HepG2 (cell line): ENCODE measurements around the gene FRMD1. TPM values are rescaled to one million over a fixed set of nuclear protein-coding genes. Genes with fewer than 3 reads are reported as not detected.

Experiments used
- ATAC-seq: fragments of 200-7000 bp; cut with Tn5 transposase; 3 replicates; pipeline ENCODE4 v1.9.1; 2020; ENCODE audit warnings: mild to moderate bottlenecking, moderate library complexity
- BruUV-seq: library from RNA; stranded (reverse); fragments of 400-500 nt; replicated peaks from 2 replicates; lab custom pipeline; 2021; lab: Mats Ljungman, UMichigan
- CTCF ChIA-PET: fragments of 300-600 bp; formaldehyde crosslinking; extraction: SDS; loops from one replicate; lab custom pipeline; 2021; ENCODE audit warnings: low total read pairs, inconsistent platforms, low intra/inter-chr PET ratio; lab: Yijun Ruan, JAX
- POLR2A ChIA-PET: fragments of 350-600 bp; sonication (Branson Sonifier 250); formaldehyde crosslinking; loops from one replicate; lab custom pipeline; 2020; ENCODE audit warnings: antibody characterized with exemption, inconsistent platforms; lab: Yijun Ruan, JAX
- DNase-seq: peaks from one replicate; pipeline ENCODE4 v3.0.0-alpha.2; 2015; ENCODE audit warnings: low spot score
- FAIRE-seq: peaks from 3 replicates; lab custom pipeline; 2011; peaks lifted over from hg19 to GRCh38; lab: Jason Lieb, UNC
- H2AFZ ChIP-seq: one replicate; pipeline ENCODE4 v1.6.1; 2011; ENCODE audit warnings: low read length, inconsistent platforms
- H3K27ac ChIP-seq: fragments of 300-600 bp; 3 replicates; pipeline ENCODE4 v1.8.0; 2011; ENCODE audit warnings: mixed run types, mild to moderate bottlenecking, mixed read lengths, low read length, inconsistent platforms; ENCODE audit not compliant: insufficient read depth; ENCODE audit errors: extremely low read length
- H3K27me3 ChIP-seq, 2 experiments: fragments of 200-600 bp in 1 of 2; 2 replicates in 1 of 2; 3 replicates in 1 of 2; pipeline versions ENCODE4 v1.6.0 to v1.8.0; 2011; ENCODE audit warnings: low read length in 2 of 2, mild to moderate bottlenecking in 2 of 2, moderate library complexity in 2 of 2, inconsistent platforms in 1 of 2; ENCODE audit not compliant: insufficient read depth in 2 of 2, control insufficient read depth in 1 of 2
- H3K36me3 ChIP-seq, 2 experiments: fragments of 200-600 bp in 1 of 2; replicated peaks in 1 of 2; 2 replicates in 1 of 2; 3 replicates in 1 of 2; pipeline versions ENCODE4 v1.5.1 to v1.8.0; 2011; ENCODE audit warnings: low read length in 2 of 2, inconsistent platforms in 1 of 2; ENCODE audit not compliant: insufficient read depth in 2 of 2, control insufficient read depth in 1 of 2
- H3K4me1 ChIP-seq: 2 replicates; pipeline ENCODE4 v1.5.1; 2012; ENCODE audit warnings: low read length, inconsistent platforms; ENCODE audit not compliant: insufficient read depth
- H3K4me2 ChIP-seq: 2 replicates; pipeline ENCODE4 v1.6.0; 2011; ENCODE audit warnings: low read depth, low read length, inconsistent platforms
- H3K4me3 ChIP-seq, 3 experiments: fragments of 200-600 bp in 1 of 3; sonication (generic), shearing (Covaris generic) in 1 of 3; replicated peaks in 1 of 3; 2 replicates each; pipeline ENCODE4 v1.5.1; 2011 to 2016; ENCODE audit warnings: low read length in 3 of 3, inconsistent platforms in 2 of 3, low read depth in 2 of 3, mild to moderate bottlenecking in 2 of 3, control low read depth in 1 of 3, mixed read lengths in 1 of 3; ENCODE audit not compliant: insufficient read depth in 1 of 3
- H3K79me2 ChIP-seq: one replicate; pipeline ENCODE4 v1.6.1; 2011; ENCODE audit warnings: low read length, inconsistent platforms; ENCODE audit not compliant: insufficient read depth
- H3K9ac ChIP-seq: 2 replicates; pipeline ENCODE4 v1.6.0; 2011; ENCODE audit warnings: mild to moderate bottlenecking, low read depth, low read length, inconsistent platforms; ENCODE audit not compliant: insufficient read depth
- H3K9me3 ChIP-seq: 2 replicates; pipeline ENCODE4 v1.5.1; 2012; ENCODE audit warnings: mild to moderate bottlenecking, low read length
- H4K20me1 ChIP-seq: 2 replicates; pipeline ENCODE4 v1.6.0; 2011; ENCODE audit warnings: inconsistent platforms, mild to moderate bottlenecking, low read length, moderate library complexity; ENCODE audit not compliant: insufficient read depth
- HNRNPH1 ChIP-seq: fragments of 200-400 bp; formaldehyde crosslinking; optimal IDR thresholded peaks from 2 replicates; pipeline ENCODE3; 2017; ENCODE audit warnings: mild to moderate bottlenecking, low read depth, low read length
- KMT2B ChIP-seq: IDR thresholded peaks from 2 replicates; pipeline ENCODE4 v1.6.1; 2016; ENCODE audit warnings: missing genetic modification reagents, missing compliant biosample characterization
- ZNF138 ChIP-seq: sonication (generic); formaldehyde crosslinking; IDR thresholded peaks from 2 replicates; pipeline ENCODE4 v1.5.0; 2020; ENCODE audit warnings: mild to moderate bottlenecking, low read depth, missing genetic modification reagents
- ZNF232 ChIP-seq: sonication (generic); formaldehyde crosslinking; IDR thresholded peaks from 2 replicates; pipeline ENCODE4 v1.4.0; 2020; ENCODE audit warnings: missing genetic modification reagents, borderline replicate concordance
- ZNF468 ChIP-seq: sonication (generic); formaldehyde crosslinking; IDR thresholded peaks from 2 replicates; pipeline ENCODE4 v1.8.0; 2022; ENCODE audit warnings: mild to moderate bottlenecking, moderate library complexity, missing genetic modification reagents
- ZNF543 ChIP-seq: sonication (generic); formaldehyde crosslinking; IDR thresholded peaks from 2 replicates; pipeline ENCODE4 v1.4.0; 2020; ENCODE audit warnings: mild to moderate bottlenecking, missing genetic modification reagents
- ZNF570 ChIP-seq: sonication (generic); formaldehyde crosslinking; IDR thresholded peaks from 2 replicates; pipeline ENCODE4 v1.4.0; 2020; ENCODE audit warnings: mild to moderate bottlenecking, missing genetic modification reagents, borderline replicate concordance
- ZNF629 ChIP-seq: sonication (generic); formaldehyde crosslinking; conservative IDR thresholded peaks from 2 replicates; pipeline ENCODE4 v1.5.0; 2020; ENCODE audit warnings: missing genetic modification reagents
- ZNF773 ChIP-seq: sonication (generic); formaldehyde crosslinking; IDR thresholded peaks from 2 replicates; pipeline ENCODE4 v1.4.0; 2020; ENCODE audit warnings: missing genetic modification reagents, borderline replicate concordance
- WGBS: methylation state at CpG from one replicate; pipeline ENCODE4 v1.1.6; 2017; ENCODE audit warnings: low lambda C conversion rate; 5-methylcytosine and 5-hydroxymethylcytosine counted together
- in situ Hi-C: cut with HindIII; loops from 2 replicates; pipeline ENCODE4 v1.10.0; 2017; ENCODE audit warnings: low pct_unique_long_range_greater_than_20kb; ENCODE audit not compliant: extremely low pct_ligation_motif_present
- intact Hi-C: fragments of 100-400 bp; cut with micrococcal nuclease; formaldehyde crosslinking; loops from one replicate; pipeline ENCODE4 v1.10.0; 2022; ENCODE audit not compliant: unreplicated experiment
- polyA plus RNA-seq, 8 experiments: library from polyadenylated mRNA; depleted of rRNA in 3 of 8; stranded (reverse) in 7 of 8; unstranded in 1 of 8; fragments of >200 nt; fragmentation: Illumina TruSeq in 4 of 8; extraction: Trizol in 4 of 8; gene quantifications; 2 replicates each; pipeline versions ENCODE4 v1.2.1 to v1.2.3, GENCODE V29; 2011 to 2016; ENCODE audit warnings: low read depth in 4 of 8, missing spikeins in 1 of 8, mixed read lengths in 1 of 8; ENCODE audit not compliant: insufficient read depth in 1 of 8
- total RNA-seq, 5 experiments: library from RNA; depleted of rRNA; stranded (reverse); fragments of >200 nt; fragmentation: Illumina TruSeq; extraction: Trizol; gene quantifications; 2 replicates each; pipeline ENCODE4 v1.2.3, GENCODE V29; 2016; ENCODE audit warnings: low read depth in 1 of 5
- TF ChIP-seq, protein P1 (sequence below): sonication (generic); formaldehyde crosslinking; conservative IDR thresholded peaks from 2 replicates; pipeline ENCODE4 v1.8.0; 2022; ENCODE audit warnings: mild to moderate bottlenecking, moderate library complexity, missing genetic modification reagents
- TF ChIP-seq, protein P2 (sequence below): sonication (generic); formaldehyde crosslinking; IDR thresholded peaks from 2 replicates; pipeline ENCODE4 v1.4.0; 2020; ENCODE audit warnings: low read depth, mild to moderate bottlenecking, missing genetic modification reagents

Gene FRMD1
- total and polyA plus RNA-seq, 2 of the 13 experiments (the other 11 are each of a cell fraction or from before 2014, with no cell fraction given): 0.01 TPM; not detected in 1

DNA sequence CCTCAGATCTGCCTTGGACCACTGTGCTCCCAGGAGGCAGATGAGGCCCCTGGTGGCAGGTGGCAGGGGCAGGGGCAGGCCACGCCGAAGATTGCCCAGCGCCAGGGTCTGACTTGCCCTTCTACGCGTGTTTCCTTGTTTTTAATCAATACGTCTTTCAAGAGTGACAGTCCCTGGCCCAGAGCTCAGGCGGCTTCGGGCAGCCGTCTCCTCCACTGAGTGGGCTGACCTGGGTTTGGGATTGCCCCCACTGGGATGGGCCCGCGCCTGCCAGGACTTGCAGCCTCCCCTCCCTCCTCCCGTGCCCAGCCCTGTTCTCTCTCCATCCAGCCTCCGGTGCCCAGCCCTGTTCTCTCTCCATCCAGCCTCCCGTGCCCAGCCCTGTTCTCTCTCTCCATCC lies 21.2 kb downstream of the FRMD1 start:
- DNase-seq (no peak), ATAC-seq (no peak), FAIRE-seq (no peak)
- in situ Hi-C loops: loop anchor here (10.0 kb wide), 1 partner anchor 77 kb away; no protein-coding TSS in a partner anchor
- WGBS: 70% methylated on average over 14 of the region's 14 CpGs
- Histone ChIP-seq H3K4me1 (peaks cover 5% of the 10 kb centered on the region), H4K20me1 (no peaks in the 10 kb centered on the region), H3K9me3 (no peaks in the 10 kb centered on the region), H3K79me2 (no peaks in the 10 kb centered on the region), H3K4me3 (no peak overlapping the region), H3K27ac (no peak overlapping the region), H2AFZ (no peak overlapping the region), H3K4me2 (no peak overlapping the region), H3K36me3 (no peaks in the 10 kb centered on the region), H3K9ac (no peak overlapping the region), H3K27me3 (peaks cover 21 to 52% of the 10 kb centered on the region in 2 experiments)
- intact Hi-C loops: no loop called here
- TF ChIP-seq ZNF232 (CRISPR knock-in tag): no peak
- no peak for TF ChIP-seq ZNF543
- no peak for TF ChIP-seq ZNF570 (CRISPR knock-in tag)
- TF ChIP-seq, protein P1, sequence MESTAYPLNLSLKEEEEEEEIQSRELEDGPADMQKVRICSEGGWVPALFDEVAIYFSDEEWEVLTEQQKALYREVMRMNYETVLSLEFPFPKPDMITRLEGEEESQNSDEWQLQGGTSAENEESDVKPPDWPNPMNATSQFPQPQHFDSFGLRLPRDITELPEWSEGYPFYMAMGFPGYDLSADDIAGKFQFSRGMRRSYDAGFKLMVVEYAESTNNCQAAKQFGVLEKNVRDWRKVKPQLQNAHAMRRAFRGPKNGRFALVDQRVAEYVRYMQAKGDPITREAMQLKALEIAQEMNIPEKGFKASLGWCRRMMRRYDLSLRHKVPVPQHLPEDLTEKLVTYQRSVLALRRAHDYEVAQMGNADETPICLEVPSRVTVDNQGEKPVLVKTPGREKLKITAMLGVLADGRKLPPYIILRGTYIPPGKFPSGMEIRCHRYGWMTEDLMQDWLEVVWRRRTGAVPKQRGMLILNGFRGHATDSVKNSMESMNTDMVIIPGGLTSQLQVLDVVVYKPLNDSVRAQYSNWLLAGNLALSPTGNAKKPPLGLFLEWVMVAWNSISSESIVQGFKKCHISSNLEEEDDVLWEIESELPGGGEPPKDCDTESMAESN: no peak
- TF ChIP-seq ZNF468 (CRISPR knock-in tag): no peak
- no peak for TF ChIP-seq KMT2B
- TF ChIP-seq ZNF138 (CRISPR knock-in tag): no peak
- TF ChIP-seq HNRNPH1: no peak
- TF ChIP-seq, protein P2, sequence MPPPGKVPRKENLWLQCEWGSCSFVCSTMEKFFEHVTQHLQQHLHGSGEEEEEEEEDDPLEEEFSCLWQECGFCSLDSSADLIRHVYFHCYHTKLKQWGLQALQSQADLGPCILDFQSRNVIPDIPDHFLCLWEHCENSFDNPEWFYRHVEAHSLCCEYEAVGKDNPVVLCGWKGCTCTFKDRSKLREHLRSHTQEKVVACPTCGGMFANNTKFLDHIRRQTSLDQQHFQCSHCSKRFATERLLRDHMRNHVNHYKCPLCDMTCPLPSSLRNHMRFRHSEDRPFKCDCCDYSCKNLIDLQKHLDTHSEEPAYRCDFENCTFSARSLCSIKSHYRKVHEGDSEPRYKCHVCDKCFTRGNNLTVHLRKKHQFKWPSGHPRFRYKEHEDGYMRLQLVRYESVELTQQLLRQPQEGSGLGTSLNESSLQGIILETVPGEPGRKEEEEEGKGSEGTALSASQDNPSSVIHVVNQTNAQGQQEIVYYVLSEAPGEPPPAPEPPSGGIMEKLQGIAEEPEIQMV (CRISPR knock-in tag): no peak
- no peak for TF ChIP-seq ZNF773
- TF ChIP-seq ZNF629 (CRISPR knock-in tag): no peak
- BruUV-seq: no TSS peak
- POLR2A ChIA-PET: no interaction called here
- CTCF ChIA-PET: no interaction called here
